ENCODE measurements around the gene USP5. TPM values are rescaled to one million over a fixed set of nuclear protein-coding genes. Genes with fewer than 3 reads are reported as not detected.

The USP5 gene
- total RNA-seq, 1 experiment from 2014 or later, result 175 TPM

GRCh38 chr12:6863033-6863432 is 11.1 kb downstream of the USP5 start:
- no peak overlapping the region for H3K4me3 ChIP-seq (replicated peaks in 1 of 2; ENCODE audit: low read depth in 1 of 2, low read length in 2 of 2)
- H3K9me3 ChIP-seq (ENCODE audit: control insufficient read depth in 1 of 2, insufficient read depth in 1 of 2, low read depth in 1 of 2, low read length in 2 of 2), result no peaks in the 10 kb centered on the region
- no peak overlapping the region for H3K4me2 ChIP-seq (ENCODE audit: low read length)
- H3K36me3 ChIP-seq (ENCODE audit: control insufficient read depth in 1 of 2, insufficient read depth in 2 of 2, low read length in 2 of 2), result peaks cover 46 to 49% of the 10 kb centered on the region in 2 experiments
- no peak overlapping the region for H3K9ac ChIP-seq (ENCODE audit: low read length)
- DNase-seq (ENCODE audit: low read depth, low spot score), result no peak
- no TSS peak for BruUV-seq (replicated peaks)
- intact Hi-C loops (cut with micrococcal nuclease), result no loop called here
- ChIA-PET POLR2A (interaction anchor here (1.2 kb wide), 1 partner anchor 11 kb away, joined by 9 read pairs; the partner anchor contains the start of genes CDCA3 and USP5), CTCF (interaction anchor here (0.7 kb wide), 1 partner anchor 10 kb away, joined by 3 read pairs; the partner anchor contains the start of gene SPSB2), RAD21 (ENCODE audit: low non-redundant PET in 1 of 2, low total read pairs in 2 of 2, uncharacterized antibody in 2 of 2, unreplicated experiment in 2 of 2) (no interaction called here)
- TF ChIP-seq SP1 (IDR thresholded peaks at IDR 0.05; ENCODE audit: low read depth), result no peak
- no peak for TF ChIP-seq POLR2A (IDR thresholded peaks at IDR 0.05; ENCODE audit: borderline replicate concordance, extremely low read depth, insufficient read depth, insufficient read length)
- no peak for TF ChIP-seq REST (IDR thresholded peaks at IDR 0.05; ENCODE audit: low read depth)
- no peak for TF ChIP-seq CTCF (IDR thresholded peaks at IDR 0.05 in 2 of 3, conservative IDR thresholded peaks at IDR 0.05 in 1 of 3; ENCODE audit: borderline replicate concordance in 1 of 3, insufficient read depth in 1 of 3, low read depth in 2 of 3, low read length in 2 of 3)
- TF ChIP-seq CEBPB (IDR thresholded peaks at IDR 0.05; ENCODE audit: low read depth), result no peak
- no peak for TF ChIP-seq SRF (IDR thresholded peaks at IDR 0.05; ENCODE audit: low read depth)
- TF ChIP-seq RAD21 (IDR thresholded peaks at IDR 0.05; ENCODE audit: low read depth), result no peak
- TF ChIP-seq FOSL1 (IDR thresholded peaks at IDR 0.05; ENCODE audit: low read depth), result no peak
- TF ChIP-seq TCF7L2 (IDR thresholded peaks at IDR 0.05; ENCODE audit: borderline replicate concordance, extremely low read depth, insufficient read depth, insufficient read length), result no peak
- no peak for TF ChIP-seq JUND (IDR thresholded peaks at IDR 0.05)
- TF ChIP-seq EGR1 (IDR thresholded peaks at IDR 0.05; ENCODE audit: low read depth), result no peak
- no peak for TF ChIP-seq EZH2 (IDR thresholded peaks at IDR 0.05)
- no peak for TF ChIP-seq ATF3 (IDR thresholded peaks at IDR 0.05)
- no peak for TF ChIP-seq SIN3A (IDR thresholded peaks at IDR 0.05; ENCODE audit: low read depth)
- no peak for TF ChIP-seq ELF1 (IDR thresholded peaks at IDR 0.05; ENCODE audit: borderline replicate concordance, low read depth)
- TF ChIP-seq YY1 (IDR thresholded peaks at IDR 0.05; ENCODE audit: extremely low read depth, insufficient replicate concordance, low read depth, low read length), result no peak
- TF ChIP-seq ZBTB33 (IDR thresholded peaks at IDR 0.05; ENCODE audit: extremely low read depth, insufficient replicate concordance, low read length), result no peak
- no peak for TF ChIP-seq MAX (IDR thresholded peaks at IDR 0.05)
- peaks cover 11 to 18% of the 10 kb centered on the region in 2 experiments for H3K4me1 ChIP-seq (ENCODE audit: control insufficient read depth in 1 of 2, insufficient read depth in 2 of 2, low read length in 2 of 2)
- no peaks in the 10 kb centered on the region for H3K27me3 ChIP-seq (ENCODE audit: insufficient read depth, low read length)
- H3K9me2 ChIP-seq (ENCODE audit: insufficient read depth), result no peaks in the 10 kb centered on the region
- H3K27ac ChIP-seq (ENCODE audit: low read depth, low read length), result no peak overlapping the region
- H2AFZ ChIP-seq (ENCODE audit: low read depth, low read length, poor library complexity, severe bottlenecking), result no peak overlapping the region
- no peaks in the 10 kb centered on the region; the same call in 1 of the 2 replicates for H4K20me1 ChIP-seq (ENCODE audit: insufficient read depth)
- ATAC-seq, result no peak
- H3K79me2 ChIP-seq (ENCODE audit: insufficient read depth, low read length), result peaks cover 10% of the 10 kb centered on the region
